HUES64 (cell line): ENCODE results near the gene MRPL40.
A peak's percentile ranks its signal among the peaks of the same experiment; 100 is the strongest.

Experiments
- H3K27ac ChIP-seq: 2 replicates; pipeline ENCODE4 v1.7.0; 2013; ENCODE audit warnings: low read depth, low read length, inconsistent platforms
- H3K27me3 ChIP-seq: 2 replicates; pipeline ENCODE4 v1.6.1; 2013; ENCODE audit warnings: mild to moderate bottlenecking, low read length; ENCODE audit not compliant: insufficient read depth
- H3K36me3 ChIP-seq: 2 replicates; pipeline ENCODE4 v1.6.1; 2013; ENCODE audit warnings: mild to moderate bottlenecking, low read length; ENCODE audit not compliant: insufficient read depth
- H3K4me1 ChIP-seq: 2 replicates; pipeline ENCODE4 v1.6.1; 2013; ENCODE audit warnings: mild to moderate bottlenecking, low read length, moderate library complexity; ENCODE audit not compliant: insufficient read depth
- H3K4me3 ChIP-seq: 2 replicates; pipeline ENCODE4 v1.5.1; 2013; ENCODE audit warnings: mild to moderate bottlenecking, low read length, moderate library complexity
- H3K9ac ChIP-seq: 2 replicates; pipeline ENCODE4 v1.6.1; 2013; ENCODE audit warnings: mild to moderate bottlenecking, low read depth, low read length
- H3K9me3 ChIP-seq: 2 replicates; pipeline ENCODE4 v1.6.1; 2013; ENCODE audit warnings: low read depth, low read length; ENCODE audit not compliant: insufficient read depth
- WGBS: fragments of 150-250, 120-280 bp; methylation state at CpG from one replicate; pipeline ENCODE4 v1.1.7; 2013; ENCODE audit warnings: missing lambda C conversion rate; 5-methylcytosine and 5-hydroxymethylcytosine counted together

The MRPL40 gene

GRCh38 chr22:19464975-19465374, 32.6 kb downstream of the MRPL40 start:
- no peak overlapping the region for H3K27ac ChIP-seq
- H3K4me1 ChIP-seq: no peaks in the 10 kb centered on the region
- no peaks in the 10 kb centered on the region for H3K27me3 ChIP-seq
- no peak overlapping the region for H3K4me3 ChIP-seq
- H3K9me3 ChIP-seq: no peaks in the 10 kb centered on the region
- H3K36me3 ChIP-seq: peaks cover 93% of the 10 kb centered on the region
- no peak overlapping the region for H3K9ac ChIP-seq
- 94% methylated on average over 4 of the region's 4 CpGs for WGBS

- H3K36me3 ChIP-seq: peaks cover 94% of the 10 kb centered on the region
- no peaks in the 10 kb centered on the region for H3K9me3 ChIP-seq
- no peak overlapping the region for H3K9ac ChIP-seq
- no peaks in the 10 kb centered on the region for H3K27me3 ChIP-seq
- H3K4me3 ChIP-seq: no peak overlapping the region
- no peak overlapping the region for H3K27ac ChIP-seq
- WGBS: 93% methylated on average over 14 of the region's 14 CpGs
- H3K4me1 ChIP-seq: no peaks in the 10 kb centered on the region
Measured at GRCh38 chr22:19466126-19466716, 33.9 kb downstream of the MRPL40 start.

- peaks cover 95% of the 10 kb centered on the region for H3K36me3 ChIP-seq
- no peak overlapping the region for H3K9ac ChIP-seq
- H3K4me3 ChIP-seq: no peak overlapping the region
- H3K9me3 ChIP-seq: no peaks in the 10 kb centered on the region
- no peaks in the 10 kb centered on the region for H3K4me1 ChIP-seq
- 95% methylated on average over 9 of the region's 9 CpGs for WGBS
- no peak overlapping the region for H3K27ac ChIP-seq
- H3K27me3 ChIP-seq: no peaks in the 10 kb centered on the region
Measured at GRCh38 chr22:19466848-19467752, 34.8 kb downstream of the MRPL40 start.

GRCh38 chr22:19467912-19468311, 35.6 kb downstream of the MRPL40 start:
- Histone ChIP-seq H3K9ac (no peak overlapping the region), H3K4me1 (no peaks in the 10 kb centered on the region), H3K36me3 (peaks cover 97% of the 10 kb centered on the region), H3K4me3 (no peak overlapping the region), H3K27ac (no peak overlapping the region), H3K27me3 (no peaks in the 10 kb centered on the region), H3K9me3 (no peaks in the 10 kb centered on the region)
- WGBS: 93% methylated on average over 6 of the region's 6 CpGs

GRCh38 chr22:19469421-19469820, 37.1 kb downstream of the MRPL40 start:
- no peak overlapping the region for H3K27ac ChIP-seq
- H3K9ac ChIP-seq: no peak overlapping the region
- H3K27me3 ChIP-seq: no peaks in the 10 kb centered on the region
- WGBS: 94% methylated on average over 7 of the region's 7 CpGs
- no peak overlapping the region for H3K4me3 ChIP-seq
- no peaks in the 10 kb centered on the region for H3K4me1 ChIP-seq
- peaks cover 95% of the 10 kb centered on the region for H3K36me3 ChIP-seq
- no peaks in the 10 kb centered on the region for H3K9me3 ChIP-seq

- no peaks in the 10 kb centered on the region for H3K4me1 ChIP-seq
- H3K9ac ChIP-seq: no peak overlapping the region
- H3K27me3 ChIP-seq: no peaks in the 10 kb centered on the region
- no peak overlapping the region for H3K27ac ChIP-seq
- WGBS: 94% methylated on average over 2 of the region's 2 CpGs
- H3K9me3 ChIP-seq: no peaks in the 10 kb centered on the region
- no peak overlapping the region for H3K4me3 ChIP-seq
- peaks cover 94% of the 10 kb centered on the region for H3K36me3 ChIP-seq
Measured at GRCh38 chr22:19470010-19470409, 37.7 kb downstream of the MRPL40 start.

- no peaks in the 10 kb centered on the region for H3K9me3 ChIP-seq
- H3K27ac ChIP-seq: no peak overlapping the region
- H3K4me3 ChIP-seq: no peak overlapping the region
- no peaks in the 10 kb centered on the region for H3K27me3 ChIP-seq
- 90% methylated on average over 11 of the region's 11 CpGs for WGBS
- H3K4me1 ChIP-seq: no peaks in the 10 kb centered on the region
- H3K36me3 ChIP-seq: peaks cover 91% of the 10 kb centered on the region
- no peak overlapping the region for H3K9ac ChIP-seq
Measured at GRCh38 chr22:19471572-19471971, 39.2 kb downstream of the MRPL40 start.

GRCh38 chr22:19472233-19472632, 39.9 kb downstream of the MRPL40 start:
- no peaks in the 10 kb centered on the region for H3K4me1 ChIP-seq
- H3K9ac ChIP-seq: no peak overlapping the region
- H3K4me3 ChIP-seq: no peak overlapping the region
- WGBS: 94% methylated on average over 8 of the region's 8 CpGs
- no peaks in the 10 kb centered on the region for H3K27me3 ChIP-seq
- no peak overlapping the region for H3K27ac ChIP-seq
- no peaks in the 10 kb centered on the region for H3K9me3 ChIP-seq
- peaks cover 84% of the 10 kb centered on the region for H3K36me3 ChIP-seq

GRCh38 chr22:19473578-19473977, 41.2 kb downstream of the MRPL40 start:
- H3K27me3 ChIP-seq: no peaks in the 10 kb centered on the region
- no peak overlapping the region for H3K4me3 ChIP-seq
- WGBS: 91% methylated on average over 3 of the region's 3 CpGs
- H3K9ac ChIP-seq: no peak overlapping the region
- H3K9me3 ChIP-seq: no peaks in the 10 kb centered on the region
- H3K27ac ChIP-seq: no peak overlapping the region
- H3K36me3 ChIP-seq: peaks cover 71% of the 10 kb centered on the region
- peaks cover 8% of the 10 kb centered on the region; the same call in 1 of the 2 replicates for H3K4me1 ChIP-seq

- H3K36me3 ChIP-seq: peaks cover 48% of the 10 kb centered on the region
- no peak overlapping the region for H3K27ac ChIP-seq
- H3K4me3 ChIP-seq: no peak overlapping the region
- no peak overlapping the region for H3K9ac ChIP-seq
- no peaks in the 10 kb centered on the region for H3K27me3 ChIP-seq
- 95% methylated on average over 3 of the region's 3 CpGs for WGBS
- H3K4me1 ChIP-seq: peaks cover 15% of the 10 kb centered on the region; the same call in 1 of the 2 replicates
- no peaks in the 10 kb centered on the region for H3K9me3 ChIP-seq
Measured at GRCh38 chr22:19476023-19476422, 43.7 kb downstream of the MRPL40 start.

- Histone ChIP-seq H3K27ac (no peak overlapping the region), H3K27me3 (no peaks in the 10 kb centered on the region), H3K36me3 (peaks cover 43% of the 10 kb centered on the region), H3K4me1 (peaks cover 16% of the 10 kb centered on the region; the same call in 1 of the 2 replicates), H3K9me3 (no peaks in the 10 kb centered on the region), H3K9ac (peak overlapping the region; percentile 93), H3K4me3 (peak overlapping the region; percentile 62)
- WGBS: 68% methylated on average over 3 of the region's 5 CpGs
Measured at GRCh38 chr22:19477321-19478044, 45.1 kb downstream of the MRPL40 start.
